IPS-18a (cell line): Measurements from ENCODE around the gene NLRP8.
"Not testable (repeated sequence)": the region's sequence is repeated elsewhere in the genome, so short reads cannot be mapped to it uniquely, and the experiment has no call there.

Experiments used
- H3K27ac ChIP-seq: one replicate; pipeline ENCODE4 v1.5.1; 2013; ENCODE audit warnings: low read length
- H3K27me3 ChIP-seq: one replicate; pipeline ENCODE4 v1.6.1; 2013; ENCODE audit warnings: mild to moderate bottlenecking, low read length; ENCODE audit not compliant: control insufficient read depth, insufficient read depth
- H3K36me3 ChIP-seq: one replicate; pipeline ENCODE4 v1.6.1; 2013; ENCODE audit warnings: low read depth, low read length; ENCODE audit not compliant: control insufficient read depth
- H3K4me1 ChIP-seq: one replicate; pipeline ENCODE4 v1.6.1; 2013; ENCODE audit warnings: low read depth, low read length; ENCODE audit not compliant: control insufficient read depth
- H3K4me3 ChIP-seq: one replicate; pipeline ENCODE4 v1.5.1; 2013; ENCODE audit warnings: low read length
- H3K9ac ChIP-seq: one replicate; pipeline ENCODE4 v1.6.1; 2013; ENCODE audit warnings: mild to moderate bottlenecking, low read length, moderate library complexity
- H3K9me3 ChIP-seq: one replicate; pipeline ENCODE4 v1.6.1; 2013; ENCODE audit warnings: low read depth, low read length; ENCODE audit not compliant: control insufficient read depth

The NLRP8 gene

DNA sequence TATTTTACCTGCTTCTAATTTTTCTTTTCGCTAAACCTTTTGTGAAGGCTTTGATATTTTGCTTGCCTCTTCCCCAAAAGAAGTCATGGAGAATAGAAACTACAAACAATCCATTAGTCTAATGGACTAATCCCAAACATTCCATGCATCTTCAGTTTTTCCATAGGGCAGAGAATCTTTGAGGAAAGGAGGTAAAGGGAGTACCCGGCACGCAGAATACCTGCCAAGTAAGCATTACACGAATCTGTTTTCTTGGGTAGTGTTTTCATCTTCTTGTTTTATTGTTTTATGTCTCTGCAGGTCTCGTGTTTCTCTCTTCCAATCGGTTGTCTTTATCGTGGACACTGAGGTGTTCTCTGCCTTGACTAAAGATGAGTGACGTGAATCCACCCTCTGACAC is at the start of gene NLRP8:
Gene NLRP8 (plus strand): TSS at position 301 of the 400 bp plus-strand sequence.
- Histone ChIP-seq H3K4me3 (no peak within 1 kb of the TSS), H3K4me1 (no peaks in the 10 kb centered on the region), H3K27ac (no peak within 1 kb of the TSS), H3K9ac (no peak within 1 kb of the TSS), H3K9me3 (peaks cover 54% of the 10 kb centered on the region), H3K27me3 (no peaks in the 10 kb centered on the region), H3K36me3 (no peaks in the 10 kb centered on the region)

DNA sequence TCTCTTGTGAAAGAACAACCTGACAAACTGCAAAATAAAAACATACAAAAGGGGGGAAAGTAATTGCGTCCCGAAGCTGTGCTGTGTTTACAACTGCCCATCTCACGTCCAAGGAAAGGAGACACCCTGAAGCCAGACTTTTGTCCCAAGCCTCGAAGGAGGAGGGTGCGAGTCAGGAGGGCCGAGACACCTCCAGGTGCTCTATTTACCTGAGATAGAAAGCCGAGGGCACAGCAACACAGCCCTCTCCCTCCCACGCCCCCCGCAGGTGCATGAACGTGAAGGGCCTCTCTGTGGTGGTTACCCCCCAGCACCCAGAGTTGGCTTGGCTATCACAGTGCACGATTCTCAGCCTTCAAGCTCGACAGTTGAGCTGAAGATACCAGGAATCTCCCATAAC is 48.7 kb upstream of the NLRP8 start:
- Histone ChIP-seq H3K4me3 (no peak overlapping the region), H3K27ac (no peak overlapping the region), H3K4me1 (no peaks in the 10 kb centered on the region), H3K36me3 (no peaks in the 10 kb centered on the region), H3K27me3 (no peaks in the 10 kb centered on the region), H3K9me3 (peaks cover 56% of the 10 kb centered on the region), H3K9ac (no peak overlapping the region)

DNA sequence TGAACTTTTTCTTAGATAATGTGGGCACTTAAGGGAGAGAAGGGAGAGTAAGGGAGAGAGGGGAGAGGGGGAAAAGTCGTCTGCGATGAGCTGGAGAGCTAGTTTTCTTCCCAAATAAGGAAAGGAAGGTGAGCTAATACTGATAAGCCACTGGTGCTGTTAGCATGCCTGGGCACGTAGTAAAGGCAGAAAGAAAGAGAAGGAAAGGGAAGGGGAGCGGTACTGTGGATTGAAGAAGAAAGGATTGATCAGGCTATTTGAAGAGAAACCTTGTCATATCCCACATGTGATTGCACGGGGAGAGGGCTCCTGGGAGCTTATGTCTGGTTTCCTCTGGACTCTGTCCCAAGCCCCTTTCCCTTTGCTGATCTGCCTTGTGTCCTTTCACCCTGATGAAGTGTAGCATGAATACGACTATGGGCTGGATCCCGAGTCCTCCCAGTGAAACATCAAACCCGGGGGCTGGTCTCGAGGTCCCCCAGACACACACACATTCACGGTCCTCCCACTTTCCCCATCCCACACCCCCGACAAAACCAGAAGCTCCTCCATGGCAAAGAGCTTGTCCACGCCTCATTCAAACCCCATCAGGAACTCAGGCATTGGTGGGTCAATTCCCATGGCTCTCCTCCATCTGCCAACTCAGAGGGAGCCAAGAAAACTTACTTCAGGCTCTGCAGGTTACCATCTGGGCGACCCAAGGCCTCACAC is 46.1 kb upstream of the NLRP8 start:
- Histone ChIP-seq H3K9me3 (peaks cover 45% of the 10 kb centered on the region), H3K4me3 (no peak overlapping the region), H3K4me1 (no peaks in the 10 kb centered on the region), H3K36me3 (no peaks in the 10 kb centered on the region), H3K27ac (no peak overlapping the region), H3K27me3 (no peaks in the 10 kb centered on the region), H3K9ac (no peak overlapping the region)

DNA sequence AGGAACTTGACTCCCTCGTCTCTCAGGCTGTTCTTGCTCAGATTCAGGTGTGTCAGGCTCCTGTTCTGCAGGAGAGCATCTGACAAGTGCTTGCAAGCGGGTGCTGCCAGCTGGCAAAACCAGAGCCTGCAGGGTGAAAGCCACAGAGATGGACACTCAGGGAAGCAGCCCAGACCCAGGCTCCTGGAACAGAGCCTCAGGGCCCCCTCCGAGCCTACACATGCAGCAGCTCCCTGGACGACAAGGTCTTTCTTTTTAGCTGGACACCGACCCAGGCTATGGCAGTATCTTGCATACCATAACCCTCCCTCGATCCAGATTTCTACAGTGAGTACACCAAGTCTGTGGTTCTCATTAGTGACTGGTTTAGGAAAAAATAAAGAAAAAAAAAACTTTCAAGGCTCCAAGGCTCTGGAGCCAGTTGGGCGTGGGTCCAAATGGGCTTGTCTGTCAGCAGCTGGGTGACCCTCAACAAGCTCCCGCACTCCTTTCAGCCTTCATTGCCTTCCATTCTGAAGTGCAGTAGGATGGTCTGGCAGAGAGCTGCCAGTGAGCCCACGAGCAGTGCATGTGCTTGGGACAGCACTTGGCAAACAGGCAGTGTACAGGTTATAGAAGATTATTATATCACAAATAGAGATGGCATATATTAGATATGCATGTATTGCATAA is 45.4 kb upstream of the NLRP8 start:
- Histone ChIP-seq H3K9ac (no peak overlapping the region), H3K27ac (no peak overlapping the region), H3K36me3 (no peaks in the 10 kb centered on the region), H3K9me3 (peaks cover 43% of the 10 kb centered on the region), H3K4me1 (no peaks in the 10 kb centered on the region), H3K4me3 (no peak overlapping the region), H3K27me3 (no peaks in the 10 kb centered on the region)

DNA sequence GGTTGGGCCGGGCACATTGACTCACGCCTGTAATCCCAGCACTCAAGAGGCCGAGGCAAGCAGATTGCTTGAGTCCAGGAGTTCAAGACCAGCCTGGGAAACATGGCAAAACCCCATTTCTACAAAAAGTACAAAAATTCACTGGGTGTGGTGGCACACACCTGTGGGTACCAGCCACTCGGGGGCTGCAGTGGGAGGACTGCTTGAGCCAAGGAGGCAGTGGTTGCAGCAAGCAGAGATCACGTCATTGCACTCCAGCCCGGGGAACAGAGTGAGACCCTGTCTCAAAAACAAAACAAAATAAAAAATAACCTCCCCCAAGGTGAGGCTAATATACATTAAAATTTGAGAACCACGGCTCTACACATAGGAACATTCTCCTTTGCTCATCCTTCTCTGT is 40.3 kb upstream of the NLRP8 start:
- no peaks in the 10 kb centered on the region for H3K27me3 ChIP-seq
- H3K4me3 ChIP-seq, result no peak overlapping the region
- no peak overlapping the region for H3K27ac ChIP-seq
- H3K9ac ChIP-seq, result no peak overlapping the region
- H3K36me3 ChIP-seq, result no peaks in the 10 kb centered on the region
- no peaks in the 10 kb centered on the region for H3K4me1 ChIP-seq
- H3K9me3 ChIP-seq, result peaks cover 67% of the 10 kb centered on the region

DNA sequence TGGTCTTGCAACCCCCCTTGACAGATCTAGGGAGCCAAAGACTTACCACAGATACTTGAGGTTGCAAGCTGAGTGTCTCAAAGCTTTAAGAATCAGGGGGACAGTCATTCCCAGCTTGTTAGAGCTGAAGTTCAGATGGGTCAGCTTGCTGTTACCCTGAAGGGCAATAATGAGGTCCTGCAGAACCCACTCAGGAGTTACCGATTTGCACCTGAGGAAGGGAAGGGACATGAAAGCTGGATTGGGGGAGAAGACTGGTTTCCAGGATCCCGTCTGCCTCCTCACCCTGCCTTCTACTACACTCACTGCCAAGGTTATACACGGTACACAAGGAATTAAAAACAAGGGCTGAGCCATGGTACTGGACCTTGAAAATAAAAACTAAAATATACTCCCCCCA is 39.9 kb upstream of the NLRP8 start:
- H3K4me3 ChIP-seq, result no peak overlapping the region
- no peak overlapping the region for H3K27ac ChIP-seq
- H3K36me3 ChIP-seq, result no peaks in the 10 kb centered on the region
- H3K4me1 ChIP-seq, result no peaks in the 10 kb centered on the region
- H3K27me3 ChIP-seq, result no peaks in the 10 kb centered on the region
- H3K9me3 ChIP-seq, result peaks cover 68% of the 10 kb centered on the region
- H3K9ac ChIP-seq, result no peak overlapping the region

DNA sequence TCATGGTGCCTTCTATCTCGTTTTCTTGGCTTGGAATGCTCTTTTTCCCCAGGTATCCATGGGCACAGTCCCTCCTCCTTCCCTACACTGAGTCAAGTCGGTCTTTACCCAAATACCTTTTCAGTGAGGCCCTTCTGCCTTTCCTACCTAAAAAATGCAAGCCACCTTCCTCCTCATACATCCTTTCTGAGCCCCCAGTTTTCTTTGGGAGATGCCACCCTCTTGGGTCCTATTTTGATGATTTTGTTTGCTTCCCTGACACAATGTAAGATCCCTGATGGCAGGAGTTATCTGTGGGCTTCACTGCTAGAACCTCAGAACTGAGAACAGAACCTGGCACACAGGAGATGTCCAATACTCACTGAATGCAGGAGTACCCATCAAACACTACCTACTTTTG is 37.8 kb upstream of the NLRP8 start:
- no peak overlapping the region for H3K9ac ChIP-seq
- no peaks in the 10 kb centered on the region for H3K27me3 ChIP-seq
- peaks cover 77% of the 10 kb centered on the region for H3K9me3 ChIP-seq
- H3K4me3 ChIP-seq, result no peak overlapping the region
- H3K4me1 ChIP-seq, result no peaks in the 10 kb centered on the region
- H3K27ac ChIP-seq, result no peak overlapping the region
- H3K36me3 ChIP-seq, result no peaks in the 10 kb centered on the region

DNA sequence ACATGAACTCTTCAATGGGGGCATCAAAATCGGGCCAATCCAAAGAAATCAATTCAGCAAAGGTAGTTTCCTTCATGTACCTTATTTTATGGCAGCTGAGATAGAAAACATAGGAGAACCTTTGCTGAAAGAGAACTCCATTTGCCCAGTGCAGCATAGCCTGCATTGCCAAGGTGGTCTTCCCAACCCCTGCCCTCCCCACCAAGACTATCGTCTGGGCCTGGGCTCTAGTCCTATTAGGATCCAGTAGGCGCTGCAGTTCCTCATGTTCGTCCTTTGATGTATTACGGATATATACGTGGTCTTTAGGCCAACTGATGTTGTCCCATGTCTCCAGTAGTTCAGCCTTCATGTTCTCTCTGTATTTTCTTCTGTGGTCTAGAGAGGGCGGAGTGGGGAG is 34.7 kb upstream of the NLRP8 start:
- Histone ChIP-seq H3K9ac (no peak overlapping the region), H3K36me3 (no peaks in the 10 kb centered on the region), H3K27ac (no peak overlapping the region), H3K27me3 (no peaks in the 10 kb centered on the region), H3K9me3 (peaks cover 85% of the 10 kb centered on the region), H3K4me1 (no peaks in the 10 kb centered on the region), H3K4me3 (no peak overlapping the region)

DNA sequence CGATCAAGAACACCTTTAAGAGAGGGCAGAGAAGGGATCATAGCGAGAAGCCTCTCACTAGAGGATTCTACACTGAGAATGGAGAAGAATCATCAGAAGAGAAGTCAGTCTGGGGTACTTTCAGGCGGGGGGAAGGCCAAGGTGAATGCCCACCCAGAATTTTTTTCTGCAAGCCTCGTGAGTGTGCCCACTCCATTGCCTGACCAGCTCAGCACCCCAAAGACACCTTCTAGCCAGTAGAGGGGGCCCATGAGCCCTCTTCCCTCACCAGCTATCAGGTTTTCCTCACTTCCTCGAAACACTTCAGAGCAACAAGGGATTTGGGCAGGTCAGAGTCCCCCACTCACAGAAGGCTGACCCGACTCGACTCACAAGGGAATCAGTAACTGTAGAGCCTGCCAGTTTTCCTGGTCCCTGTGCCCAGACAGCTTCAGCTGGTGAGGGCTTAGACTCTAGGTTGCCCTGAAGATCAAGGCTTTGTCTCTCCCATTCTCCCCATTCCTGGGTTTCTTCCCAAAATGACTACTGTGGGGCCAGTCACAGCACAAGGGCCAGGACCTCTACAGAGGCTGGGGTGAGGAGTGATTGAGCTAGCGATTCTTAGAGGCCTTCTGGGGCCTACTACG is 33.9 kb upstream of the NLRP8 start:
- H3K27me3 ChIP-seq, result no peaks in the 10 kb centered on the region
- no peaks in the 10 kb centered on the region for H3K4me1 ChIP-seq
- H3K9ac ChIP-seq, result no peak overlapping the region
- H3K27ac ChIP-seq, result no peak overlapping the region
- no peaks in the 10 kb centered on the region for H3K36me3 ChIP-seq
- H3K4me3 ChIP-seq, result no peak overlapping the region
- peaks cover 88% of the 10 kb centered on the region for H3K9me3 ChIP-seq

DNA sequence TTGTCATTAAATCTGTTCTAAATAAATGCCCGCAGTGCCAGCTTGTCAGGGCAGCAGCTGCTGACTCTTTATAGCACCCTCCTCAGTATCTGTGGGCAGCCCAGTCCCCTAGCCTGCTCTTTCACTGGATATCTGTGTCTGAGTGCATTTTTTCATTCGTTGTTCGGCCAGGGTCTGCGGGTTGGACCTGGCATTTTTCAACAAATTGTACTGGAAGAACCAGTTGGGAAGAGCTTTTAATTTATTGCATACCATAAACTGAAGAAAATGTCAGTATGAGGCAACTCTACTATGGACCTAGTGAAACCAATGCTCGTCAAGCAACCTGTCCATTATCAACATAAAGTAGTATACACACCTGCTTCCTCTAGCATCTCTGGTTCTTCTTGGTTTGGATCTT is 24.1 kb upstream of the NLRP8 start:
- Histone ChIP-seq H3K27ac (no peak overlapping the region), H3K4me3 (no peak overlapping the region), H3K36me3 (no peaks in the 10 kb centered on the region), H3K4me1 (no peaks in the 10 kb centered on the region), H3K9me3 (peaks cover 74% of the 10 kb centered on the region), H3K27me3 (no peaks in the 10 kb centered on the region), H3K9ac (no peak overlapping the region)

DNA sequence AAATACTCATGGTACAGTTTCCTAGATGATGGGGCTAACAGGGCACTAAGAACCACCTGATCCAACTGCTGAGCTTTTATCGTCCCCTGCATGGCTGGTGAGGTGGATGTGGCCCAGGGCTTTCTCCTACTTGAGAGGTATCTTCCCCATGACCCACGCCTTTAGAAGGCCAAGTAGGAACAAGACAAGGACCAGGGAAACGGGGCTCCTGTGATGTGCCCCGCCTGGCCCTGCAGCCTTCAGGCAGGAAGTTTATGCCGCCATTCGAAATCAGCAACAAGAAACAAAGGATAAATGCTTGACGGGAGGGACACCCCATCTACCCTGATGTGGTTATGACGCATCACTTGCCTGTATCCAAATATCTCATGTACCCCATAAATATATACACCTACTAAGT is 19.6 kb upstream of the NLRP8 start:
- Histone ChIP-seq H3K9ac (no peak overlapping the region), H3K27ac (no peak overlapping the region), H3K36me3 (no peaks in the 10 kb centered on the region), H3K27me3 (no peaks in the 10 kb centered on the region), H3K4me1 (no peaks in the 10 kb centered on the region), H3K9me3 (peaks cover 55% of the 10 kb centered on the region), H3K4me3 (no peak overlapping the region)

DNA sequence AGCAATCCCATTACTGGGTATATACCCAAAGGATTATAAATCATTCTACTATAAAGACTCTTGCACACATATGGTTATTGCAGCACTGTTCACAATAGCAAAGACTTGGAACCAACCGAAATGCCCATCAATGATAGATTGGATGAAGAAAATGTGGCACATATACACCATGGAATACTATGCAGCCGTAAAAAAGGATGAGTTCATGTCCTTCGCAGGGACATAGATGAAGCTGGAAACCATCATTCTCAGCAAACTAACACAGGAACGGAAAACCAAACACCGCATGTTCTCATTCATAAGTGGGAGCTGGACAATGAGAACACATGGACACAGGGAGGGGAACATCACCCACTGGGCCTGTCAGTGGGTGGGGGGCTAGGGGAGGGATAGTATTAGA is 18.4 kb upstream of the NLRP8 start:
- H3K36me3 ChIP-seq, H3K4me3 ChIP-seq, H3K4me1 ChIP-seq, H3K9ac ChIP-seq, H3K27ac ChIP-seq, H3K27me3 ChIP-seq: not testable (repeated sequence)
- peaks cover 55% of the 10 kb centered on the region for H3K9me3 ChIP-seq
